H1 (cell line): Measurements from ENCODE around the gene NAALADL1. TPM values are rescaled to one million over a fixed set of nuclear protein-coding genes. Genes with fewer than 3 reads are reported as not detected.

Experiments used
- CTCF ChIA-PET: fragments of 300-600 bp; sonication (Branson Sonifier 250); formaldehyde crosslinking; loops from one replicate; lab custom pipeline; 2021; ENCODE audit not compliant: partially characterized antibody; lab: Charles Lee
- POLR2A ChIA-PET: fragments of 300-600 bp; sonication (Branson Sonifier 250); formaldehyde crosslinking; loops from one replicate; lab custom pipeline; 2021; ENCODE audit warnings: inconsistent platforms; ENCODE audit not compliant: partially characterized antibody; lab: Charles Lee
- DNase-seq, 2 experiments: peaks; one replicate each; pipeline versions ENCODE4 v3.0.0 to v3.0.0-alpha.2; 2010 to 2022; ENCODE audit warnings: low spot score in 2 of 2, low read depth in 1 of 2, mixed read lengths in 1 of 2
- FAIRE-seq: peaks from 2 replicates; lab custom pipeline; 2011; peaks lifted over from hg19 to GRCh38; lab: Jason Lieb, UNC
- H2AFZ ChIP-seq: 2 replicates; pipeline ENCODE4 v1.8.1; 2012; ENCODE audit warnings: low read length, inconsistent platforms
- H2AK5ac ChIP-seq: 2 replicates; pipeline ENCODE4 v1.6.1; 2013; ENCODE audit warnings: low read depth, low read length
- H2BK120ac ChIP-seq: replicated peaks from 2 replicates; pipeline ENCODE3; 2013; ENCODE audit warnings: low read depth, low read length, inconsistent platforms
- H2BK12ac ChIP-seq: 2 replicates; pipeline ENCODE4 v1.6.1; 2013; ENCODE audit warnings: low read depth, low read length
- H2BK15ac ChIP-seq: 2 replicates; pipeline ENCODE4 v1.6.1; 2013; ENCODE audit warnings: low read length
- H2BK20ac ChIP-seq: 2 replicates; pipeline ENCODE4 v1.6.1; 2013; ENCODE audit warnings: low read length
- H2BK5ac ChIP-seq: 2 replicates; pipeline ENCODE4 v1.6.1; 2013; ENCODE audit warnings: low read depth, low read length
- H3K14ac ChIP-seq: 2 replicates; pipeline ENCODE4 v1.6.1; 2013; ENCODE audit warnings: inconsistent platforms; ENCODE audit not compliant: insufficient read length
- H3K18ac ChIP-seq: 2 replicates; pipeline ENCODE4 v1.6.1; 2013; ENCODE audit warnings: low read length; ENCODE audit errors: extremely low read depth
- H3K23ac ChIP-seq: 2 replicates; pipeline ENCODE4 v1.6.1; 2013; ENCODE audit warnings: inconsistent platforms; ENCODE audit not compliant: insufficient read length
- H3K23me2 ChIP-seq: 2 replicates; pipeline ENCODE4 v1.6.1; 2013; ENCODE audit warnings: low read depth, low read length
- H3K27ac ChIP-seq: 2 replicates; pipeline ENCODE4 v1.6.1; 2011; ENCODE audit warnings: low read depth, low read length, inconsistent platforms
- H3K27me3 ChIP-seq, 4 experiments: replicated peaks in 1 of 4; 1 replicate in 1 of 4; 2 replicates in 3 of 4; pipeline versions ENCODE4 v1.6.1 to v1.8.1; 2011 to 2013; ENCODE audit warnings: low read length in 3 of 4, mild to moderate bottlenecking in 3 of 4, inconsistent platforms in 2 of 4, mixed read lengths in 2 of 4, moderate library complexity in 1 of 4; ENCODE audit not compliant: control insufficient read depth in 3 of 4, insufficient read depth in 3 of 4; ENCODE audit errors: extremely low read depth in 1 of 4
- H3K36me3 ChIP-seq, 4 experiments: 2 replicates each; pipeline versions ENCODE4 v1.6.1 to v1.8.1; 2011 to 2013; ENCODE audit warnings: mild to moderate bottlenecking in 4 of 4, low read length in 3 of 4, moderate library complexity in 2 of 4, control low read depth in 1 of 4, inconsistent platforms in 1 of 4; ENCODE audit not compliant: insufficient read depth in 4 of 4, control insufficient read depth in 2 of 4
- H3K4ac ChIP-seq: replicated peaks from 2 replicates; pipeline ENCODE3; 2013; ENCODE audit warnings: low read length, low read depth, mixed read lengths, inconsistent platforms; ENCODE audit not compliant: insufficient read length
- H3K4me1 ChIP-seq, 4 experiments: replicated peaks in 1 of 4; 1 replicate in 1 of 4; 2 replicates in 3 of 4; pipeline versions ENCODE4 v1.6.1 to v1.8.1; 2011 to 2013; ENCODE audit warnings: low read length in 3 of 4, inconsistent platforms in 2 of 4, mixed read lengths in 1 of 4; ENCODE audit not compliant: insufficient read depth in 4 of 4, control insufficient read depth in 3 of 4
- H3K4me2 ChIP-seq, 2 experiments: 2 replicates each; pipeline versions ENCODE4 v1.6.1 to v1.8.1; 2011 to 2013; ENCODE audit warnings: low read depth in 2 of 2, low read length in 2 of 2, control low read depth in 1 of 2, inconsistent platforms in 1 of 2, mild to moderate bottlenecking in 1 of 2; ENCODE audit not compliant: insufficient read depth in 1 of 2
- H3K4me3 ChIP-seq, 4 experiments: fragments of 200-600, 300-600 bp in 1 of 4; sonication (generic), shearing (Covaris generic), sonication (Bioruptor Twin) in 1 of 4; 2 replicates each; pipeline versions ENCODE4 v1.5.1 to v1.8.1; 2011 to 2016; ENCODE audit warnings: low read length in 4 of 4, low read depth in 3 of 4, control low read depth in 2 of 4, inconsistent platforms in 2 of 4, mild to moderate bottlenecking in 2 of 4, mixed read lengths in 1 of 4, moderate library complexity in 1 of 4; ENCODE audit not compliant: insufficient read depth in 2 of 4; ENCODE audit errors: extremely low read depth in 1 of 4
- H3K56ac ChIP-seq: replicated peaks from 2 replicates; pipeline ENCODE3; 2013; ENCODE audit warnings: low read depth, mild to moderate bottlenecking, mixed read lengths, low read length, inconsistent platforms; ENCODE audit not compliant: insufficient read length
- H3K79me1 ChIP-seq: 2 replicates; pipeline ENCODE4 v1.6.1; 2013; ENCODE audit warnings: low read depth, low read length, control low read depth
- H3K79me2 ChIP-seq, 2 experiments: 2 replicates each; pipeline versions ENCODE4 v1.6.1 to v1.8.1; 2012 to 2013; ENCODE audit warnings: low read length in 2 of 2, mild to moderate bottlenecking in 2 of 2, inconsistent platforms in 1 of 2; ENCODE audit not compliant: insufficient read depth in 2 of 2, control insufficient read depth in 1 of 2
- H3K9ac ChIP-seq, 4 experiments: replicated peaks in 1 of 4; 1 replicate in 1 of 4; 2 replicates in 3 of 4; pipeline versions ENCODE4 v1.6.1 to v1.8.1; 2011 to 2013; ENCODE audit warnings: low read depth in 3 of 4, low read length in 3 of 4, control low read depth in 2 of 4, mild to moderate bottlenecking in 2 of 4, moderate library complexity in 2 of 4, inconsistent platforms in 1 of 4; ENCODE audit errors: extremely low read depth in 1 of 4
- H3K9me3 ChIP-seq, 2 experiments: 2 replicates each; pipeline versions ENCODE4 v1.6.1 to v1.8.1; 2012 to 2013; ENCODE audit warnings: mild to moderate bottlenecking in 2 of 2, moderate library complexity in 2 of 2, control low read depth in 1 of 2, inconsistent platforms in 1 of 2, low read depth in 1 of 2, low read length in 1 of 2, mixed read lengths in 1 of 2; ENCODE audit not compliant: insufficient read depth in 2 of 2
- H4K20me1 ChIP-seq, 2 experiments: replicated peaks in 1 of 2; 2 replicates each; pipeline versions ENCODE3 to v1.8.1; 2011 to 2013; ENCODE audit warnings: inconsistent platforms in 2 of 2, low read length in 2 of 2, mild to moderate bottlenecking in 1 of 2; ENCODE audit not compliant: insufficient read depth in 2 of 2, control insufficient read depth in 1 of 2
- H4K5ac ChIP-seq: 2 replicates; pipeline ENCODE4 v1.6.1; 2013; ENCODE audit warnings: low read length, low read depth, mixed read lengths, inconsistent platforms; ENCODE audit not compliant: insufficient read length
- H4K8ac ChIP-seq: 2 replicates; pipeline ENCODE4 v1.8.0; 2013; ENCODE audit warnings: mild to moderate bottlenecking, moderate library complexity, low read length, inconsistent platforms; ENCODE audit not compliant: insufficient read depth; ENCODE audit errors: extremely low read depth
- H4K91ac ChIP-seq: replicated peaks from 2 replicates; pipeline ENCODE3; 2013; ENCODE audit warnings: low read length, mixed read lengths, inconsistent platforms; ENCODE audit not compliant: insufficient read length
- ASH2L ChIP-seq: fragments of 200-600, 300-600 bp; sonication (generic); IDR thresholded peaks from one replicate; pipeline ENCODE4 v1.7.1; 2017; ENCODE audit warnings: low read length
- KDM1A ChIP-seq: fragments of 200-600, 300-600 bp; sonication (generic); IDR thresholded peaks from 2 replicates; pipeline ENCODE4 v1.7.1; 2016; ENCODE audit warnings: mild to moderate bottlenecking, low read length, borderline replicate concordance
- POLR2A ChIP-seq, 2 experiments: IDR thresholded peaks; 1 replicate in 1 of 2; 2 replicates in 1 of 2; pipeline ENCODE4 v1.6.1; 2011; ENCODE audit warnings: low read depth in 2 of 2, low read length in 2 of 2, mild to moderate bottlenecking in 2 of 2; ENCODE audit errors: control extremely low read depth in 1 of 2
- POLR2AphosphoS5 ChIP-seq: IDR thresholded peaks from 2 replicates; pipeline ENCODE4 v1.6.1; 2011; ENCODE audit warnings: low read depth, low read length
- SRF ChIP-seq: IDR thresholded peaks from 2 replicates; pipeline ENCODE4 v1.6.1; 2011; ENCODE audit warnings: mild to moderate bottlenecking, low read depth, low read length, moderate library complexity
- TAF1 ChIP-seq: IDR thresholded peaks from 2 replicates; pipeline ENCODE4 v1.6.1; 2011; ENCODE audit warnings: mild to moderate bottlenecking, low read depth, low read length
- USF2 ChIP-seq: IDR thresholded peaks from 2 replicates; pipeline ENCODE4 v1.6.1; 2011; ENCODE audit warnings: low read length, improper control_type of control experiment
- WGBS, 2 experiments: shearing (Covaris generic) in 1 of 2; methylation state at CpG; one replicate each; pipeline versions ENCODE4 v1.1.6 to v1.1.7; 2013 to 2015; ENCODE audit warnings: low lambda C conversion rate in 2 of 2, mixed read lengths in 2 of 2, inconsistent platforms in 1 of 2, low coverage in 1 of 2, missing lambda C conversion rate in 1 of 2; ENCODE audit not compliant: insufficient replicate concordance in 2 of 2, insufficient coverage in 1 of 2, insufficient read length in 1 of 2; ENCODE audit errors: extremely low coverage in 1 of 2, missing lambda C conversion rate in 1 of 2; 5-methylcytosine and 5-hydroxymethylcytosine counted together
- polyA plus RNA-seq, 7 experiments: library from polyadenylated mRNA; depleted of rRNA in 3 of 7; stranded (reverse) in 5 of 7; unstranded in 2 of 7; fragments of >200 nt in 5 of 7; fragments of 200-250 nt in 2 of 7; gene quantifications; 1 replicate in 5 of 7; 2 replicates in 1 of 7; 4 replicates in 1 of 7; pipeline versions ENCODE4 v1.2.1 to v1.2.3, GENCODE V29; 2011 to 2013; ENCODE audit warnings: missing spikeins in 2 of 7, mixed read lengths in 2 of 7
- total RNA-seq: library from RNA; stranded (reverse); fragmentation: NEBNext Ultra II Directional; extraction: Animal tissue kit (Norgen Biotek cat#: 25700); gene quantifications from 2 replicates; pipeline ENCODE4 v1.2.1, GENCODE V29; 2021
- TF ChIP-seq, protein P1 (sequence below): IDR thresholded peaks from 2 replicates; pipeline ENCODE4 v1.6.1; 2012; ENCODE audit warnings: inconsistent platforms
- TF ChIP-seq, protein P2 (sequence below): IDR thresholded peaks from 2 replicates; pipeline ENCODE4 v1.6.1; 2012; ENCODE audit warnings: low read length, inconsistent platforms

NAALADL1 gene
- total and polyA plus RNA-seq, 2 of the 8 experiments (the other 6 are each of a cell fraction or from before 2014, with no cell fraction given) = 7.5 to 9.9 TPM

DNA sequence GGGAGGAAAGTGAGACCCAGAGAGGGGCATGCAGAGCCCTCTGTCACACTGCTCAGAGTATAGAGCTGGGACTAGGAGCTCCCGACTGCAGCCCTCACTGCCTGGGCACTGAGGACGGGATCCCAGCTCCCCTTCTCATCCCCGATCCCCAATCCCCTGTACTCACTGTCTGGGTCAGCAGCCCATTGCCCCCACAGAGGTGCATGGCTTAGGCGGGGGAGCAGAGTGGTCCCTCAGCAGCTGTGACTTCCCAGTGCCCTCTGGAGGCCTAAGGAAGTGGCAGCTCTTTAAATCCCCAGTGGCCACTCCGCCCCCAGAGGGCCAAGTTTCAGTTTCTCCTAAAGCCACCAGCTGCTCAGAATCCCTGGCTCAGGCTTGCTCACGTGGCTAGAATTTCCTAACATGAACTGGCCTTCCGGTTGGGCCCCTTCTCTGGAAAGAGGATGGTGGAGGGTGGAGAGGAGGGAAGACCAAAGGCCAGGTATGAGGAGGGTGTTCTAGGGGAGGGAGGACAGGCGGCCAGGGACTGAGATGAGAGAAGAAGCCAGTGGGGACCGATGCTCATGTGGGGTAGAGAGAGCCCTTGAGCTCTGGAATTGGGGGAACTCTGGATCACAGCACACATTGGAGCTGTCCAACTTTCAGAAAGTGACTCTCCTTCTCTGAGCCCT, 61.5 kb downstream of the NAALADL1 start, which contains the start of gene BATF2:
Gene BATF2 (minus strand): TSS at position 262 of the 671 bp plus-strand sequence. CDS start 57 bp downstream, at position 205.
- Histone ChIP-seq H3K4me2 (peak within 1 kb of the TSS; percentile 1 to 58; a peak in 3 of 4 replicates), H4K91ac (peak within 1 kb of the TSS; percentile 83), H2AFZ (peak within 1 kb of the TSS; percentile 90), H3K14ac (no peak within 1 kb of the TSS), H2BK5ac (peak within 1 kb of the TSS; percentile 78), H2BK20ac (peak within 1 kb of the TSS; percentile 67), H3K4me1 (peaks cover 0 to 9% (median 1%) of the 10 kb centered on the region in 4 experiments; a peak in 2 of 7 replicates), H3K9ac (no peak within 1 kb of the TSS; a peak in 1 of 7 replicates), H2BK12ac (peak within 1 kb of the TSS; percentile 84; the same call in 1 of the 2 replicates), H2AK5ac (no peak within 1 kb of the TSS), H3K36me3 (no peaks in the 10 kb centered on the region), H2BK15ac (peak within 1 kb of the TSS; percentile 96), H4K20me1 (no peaks in the 10 kb centered on the region), H3K9me3 (no peaks in the 10 kb centered on the region), H4K8ac (peak within 1 kb of the TSS; percentile 80; the same call in 1 of the 2 replicates), H4K5ac (peak within 1 kb of the TSS; percentile 9), H2BK120ac (peak within 1 kb of the TSS; percentile 36), H3K18ac (peak within 1 kb of the TSS; percentile 72), H3K23ac (no peak within 1 kb of the TSS), H3K79me1 (no peaks in the 10 kb centered on the region), H3K27me3 (no peaks in the 10 kb centered on the region), H3K56ac (peak within 1 kb of the TSS; percentile 66), H3K79me2 (no peaks in the 10 kb centered on the region), H3K4me3 (peak within 1 kb of the TSS in 3 of 4 experiments; percentile 8 to 36 (median 23); a peak in 5 of 8 replicates), H3K23me2 (no peaks in the 10 kb centered on the region), H3K4ac (no peak within 1 kb of the TSS), H3K27ac (peak within 1 kb of the TSS; percentile 50)
- ChIA-PET POLR2A (interaction anchor here (0.6 to 2.8 kb wide), 12 partner anchors 9 to 191 kb away, joined by 3 to 20 read pairs (median 4); partner anchors contain the start of genes ARL2, GPHA2, MEN1 and PPP2R5B), CTCF (interaction anchor here (0.6 to 6.1 kb wide), 39 partner anchors 9 to 600 kb away, joined by 3 to 65 read pairs (median 4); partner anchors contain the start of genes ARL2, EHD1, GPHA2 and SAC3D1)
- 30% methylated on average over 9 of the region's 9 CpGs; no CpG with 5 or more reads in 1 of the 2 experiments for WGBS, 2 experiments
- no peak for FAIRE-seq
- DNase-seq = peak; percentile 49 to 78
- TF ChIP-seq, protein P1, sequence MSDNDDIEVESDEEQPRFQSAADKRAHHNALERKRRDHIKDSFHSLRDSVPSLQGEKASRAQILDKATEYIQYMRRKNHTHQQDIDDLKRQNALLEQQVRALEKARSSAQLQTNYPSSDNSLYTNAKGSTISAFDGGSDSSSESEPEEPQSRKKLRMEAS = peak; percentile 63
- TF ChIP-seq POLR2A (IDR thresholded peaks at IDR 0.05; ENCODE audit: control extremely low read depth in 1 of 2, low read depth in 2 of 2, low read length in 2 of 2) (0 out of 3 replicates have a peak, but pooled peaks of 1 of the 2 experiments have one; percentile 47), POLR2AphosphoS5 (0 out of 2 replicates have a peak, but pooled peaks have one; percentile 48), TAF1 (peak; percentile 66), ASH2L (peak; percentile 50), USF2 (peak; percentile 57), SRF (peak; percentile 69), KDM1A (no peak)
- TF ChIP-seq, protein P2, sequence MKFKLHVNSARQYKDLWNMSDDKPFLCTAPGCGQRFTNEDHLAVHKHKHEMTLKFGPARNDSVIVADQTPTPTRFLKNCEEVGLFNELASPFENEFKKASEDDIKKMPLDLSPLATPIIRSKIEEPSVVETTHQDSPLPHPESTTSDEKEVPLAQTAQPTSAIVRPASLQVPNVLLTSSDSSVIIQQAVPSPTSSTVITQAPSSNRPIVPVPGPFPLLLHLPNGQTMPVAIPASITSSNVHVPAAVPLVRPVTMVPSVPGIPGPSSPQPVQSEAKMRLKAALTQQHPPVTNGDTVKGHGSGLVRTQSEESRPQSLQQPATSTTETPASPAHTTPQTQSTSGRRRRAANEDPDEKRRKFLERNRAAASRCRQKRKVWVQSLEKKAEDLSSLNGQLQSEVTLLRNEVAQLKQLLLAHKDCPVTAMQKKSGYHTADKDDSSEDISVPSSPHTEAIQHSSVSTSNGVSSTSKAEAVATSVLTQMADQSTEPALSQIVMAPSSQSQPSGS = 0 out of 2 replicates have a peak, but pooled peaks have one; percentile 17
